Measurements from ENCODE around the gene ADAMTS7. TPM values are rescaled to one million over a fixed set of nuclear protein-coding genes. Genes with fewer than 3 reads are reported as not detected.
A peak's percentile ranks its signal among the peaks of the same experiment; 100 is the strongest.
"Not testable (repeated sequence)": the region's sequence is repeated elsewhere in the genome, so short reads cannot be mapped to it uniquely, and the experiment has no call there.

ADAMTS7 gene
- total and polyA plus RNA-seq, 2 donors (not counting 1 experiment from before 2014, with no cell fraction given) = 7.9 TPM

DNA sequence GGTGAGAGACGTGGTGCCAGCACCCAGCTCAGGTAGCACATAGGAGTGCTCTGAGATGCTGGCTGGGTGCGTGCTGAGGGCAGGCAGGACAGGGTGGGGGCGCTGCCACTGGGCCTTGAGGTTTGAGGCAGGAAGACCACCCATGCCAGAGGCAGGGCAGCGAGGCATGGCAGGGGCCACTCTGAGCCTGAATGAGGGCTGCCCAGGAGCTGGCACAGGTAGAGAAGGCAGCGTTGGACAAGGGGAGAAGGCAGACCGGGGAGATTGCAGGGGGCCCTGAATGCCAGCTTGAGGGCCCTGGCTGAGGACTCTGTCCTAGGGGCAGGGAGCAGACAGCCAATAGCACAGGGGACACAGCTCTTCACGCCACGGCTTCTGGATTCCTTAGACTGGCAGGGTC, 50.2 kb downstream of the ADAMTS7 start:
- Histone ChIP-seq H3K4me2 (ENCODE audit: extremely low read depth, insufficient read depth, low read length) (no peak overlapping the region), H2AFZ (ENCODE audit: low read length) (no peak overlapping the region), H3K4me1 (ENCODE audit: control insufficient read depth, extremely low read depth, insufficient read depth, low read length) (peaks cover 10% of the 10 kb centered on the region), H3K4me3 (replicated peaks in 1 of 4; ENCODE audit: control extremely low read depth in 1 of 4, insufficient read depth in 1 of 4, low read depth in 3 of 4, low read length in 4 of 4) (no peak overlapping the region), H3K9ac (ENCODE audit: insufficient read depth, low read length) (no peak overlapping the region), H3K27me3 (ENCODE audit: control insufficient read depth, insufficient read depth, low read length) (no peaks in the 10 kb centered on the region), H3K9me3 (ENCODE audit: control insufficient read depth, insufficient read depth, low read depth, low read length) (no peaks in the 10 kb centered on the region), H3K79me2 (ENCODE audit: control insufficient read depth, insufficient read depth, low read length) (no peaks in the 10 kb centered on the region), H4K20me1 (ENCODE audit: control insufficient read depth, extremely low read depth, insufficient read depth, low read length) (no peaks in the 10 kb centered on the region), H3K36me3 (ENCODE audit: control insufficient read depth, insufficient read depth, low read length) (no peaks in the 10 kb centered on the region), H3K27ac (ENCODE audit: insufficient read depth, low read length) (no peak overlapping the region)
- no peak for DNase-seq (ENCODE audit: low read depth in 2 of 2)
- TF ChIP-seq, protein P1, sequence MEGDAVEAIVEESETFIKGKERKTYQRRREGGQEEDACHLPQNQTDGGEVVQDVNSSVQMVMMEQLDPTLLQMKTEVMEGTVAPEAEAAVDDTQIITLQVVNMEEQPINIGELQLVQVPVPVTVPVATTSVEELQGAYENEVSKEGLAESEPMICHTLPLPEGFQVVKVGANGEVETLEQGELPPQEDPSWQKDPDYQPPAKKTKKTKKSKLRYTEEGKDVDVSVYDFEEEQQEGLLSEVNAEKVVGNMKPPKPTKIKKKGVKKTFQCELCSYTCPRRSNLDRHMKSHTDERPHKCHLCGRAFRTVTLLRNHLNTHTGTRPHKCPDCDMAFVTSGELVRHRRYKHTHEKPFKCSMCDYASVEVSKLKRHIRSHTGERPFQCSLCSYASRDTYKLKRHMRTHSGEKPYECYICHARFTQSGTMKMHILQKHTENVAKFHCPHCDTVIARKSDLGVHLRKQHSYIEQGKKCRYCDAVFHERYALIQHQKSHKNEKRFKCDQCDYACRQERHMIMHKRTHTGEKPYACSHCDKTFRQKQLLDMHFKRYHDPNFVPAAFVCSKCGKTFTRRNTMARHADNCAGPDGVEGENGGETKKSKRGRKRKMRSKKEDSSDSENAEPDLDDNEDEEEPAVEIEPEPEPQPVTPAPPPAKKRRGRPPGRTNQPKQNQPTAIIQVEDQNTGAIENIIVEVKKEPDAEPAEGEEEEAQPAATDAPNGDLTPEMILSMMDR (conservative IDR thresholded peaks at IDR 0.05 in 1 of 2, IDR thresholded peaks at IDR 0.05 in 1 of 2; ENCODE audit: low read depth in 1 of 2, low read length in 2 of 2) = no peak
- no peak for TF ChIP-seq EZH2 (IDR thresholded peaks at IDR 0.05; ENCODE audit: low read length, missing control alignments)

DNA sequence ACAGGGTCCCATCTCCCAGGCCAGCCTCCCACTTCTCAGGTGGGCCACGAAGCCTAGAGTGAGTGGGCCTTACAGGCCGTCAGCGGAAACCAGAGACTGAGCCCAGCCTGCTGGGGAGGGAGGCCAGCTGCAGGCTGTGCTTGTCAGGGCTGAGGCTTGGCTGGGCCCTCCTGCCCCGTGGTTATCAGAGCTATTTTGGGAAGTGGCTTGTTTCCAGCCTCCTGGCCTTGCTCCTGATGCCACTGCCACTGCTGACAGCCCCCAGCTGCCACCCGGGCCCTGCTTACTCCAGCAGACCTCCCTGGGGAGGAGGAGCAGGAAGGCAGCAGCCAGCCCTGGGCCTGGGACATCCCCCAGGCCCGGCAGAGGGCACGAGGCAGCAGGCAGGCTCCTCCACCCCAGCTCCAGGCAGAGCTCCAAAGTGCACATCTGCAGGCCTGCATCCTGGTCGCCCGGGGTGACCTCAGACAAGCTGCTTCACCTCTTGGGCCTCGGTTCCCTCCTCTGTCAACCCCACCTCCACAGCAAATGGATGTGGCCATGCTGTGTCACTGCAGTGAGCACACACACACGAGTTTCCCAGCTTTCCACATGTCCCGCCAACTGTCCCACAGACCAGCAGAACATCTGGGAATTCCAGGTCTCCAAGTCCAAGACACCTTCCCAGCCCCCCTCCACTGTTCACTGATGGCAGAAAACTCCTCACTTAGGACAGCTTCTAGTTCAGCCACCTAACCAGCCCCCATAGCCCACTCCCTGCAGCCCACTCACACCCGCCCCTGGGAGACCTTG, 51.0 kb downstream of the ADAMTS7 start:
- H2AFZ ChIP-seq (ENCODE audit: low read length); H3K79me2 ChIP-seq (ENCODE audit: control insufficient read depth, insufficient read depth, low read length); H3K4me2 ChIP-seq (ENCODE audit: extremely low read depth, insufficient read depth, low read length); H3K4me1 ChIP-seq (ENCODE audit: control insufficient read depth, extremely low read depth, insufficient read depth, low read length); H3K9ac ChIP-seq (ENCODE audit: insufficient read depth, low read length); H4K20me1 ChIP-seq (ENCODE audit: control insufficient read depth, extremely low read depth, insufficient read depth, low read length); H3K9me3 ChIP-seq (ENCODE audit: control insufficient read depth, insufficient read depth, low read depth, low read length); H3K27ac ChIP-seq (ENCODE audit: insufficient read depth, low read length); H3K36me3 ChIP-seq (ENCODE audit: control insufficient read depth, insufficient read depth, low read length); H3K27me3 ChIP-seq (ENCODE audit: control insufficient read depth, insufficient read depth, low read length); H3K4me3 ChIP-seq (replicated peaks in 1 of 4; ENCODE audit: control extremely low read depth in 1 of 4, insufficient read depth in 1 of 4, low read depth in 3 of 4, low read length in 4 of 4): not testable (repeated sequence)
- DNase-seq (ENCODE audit: low read depth in 2 of 2) = peak; percentile 55 to 82

DNA sequence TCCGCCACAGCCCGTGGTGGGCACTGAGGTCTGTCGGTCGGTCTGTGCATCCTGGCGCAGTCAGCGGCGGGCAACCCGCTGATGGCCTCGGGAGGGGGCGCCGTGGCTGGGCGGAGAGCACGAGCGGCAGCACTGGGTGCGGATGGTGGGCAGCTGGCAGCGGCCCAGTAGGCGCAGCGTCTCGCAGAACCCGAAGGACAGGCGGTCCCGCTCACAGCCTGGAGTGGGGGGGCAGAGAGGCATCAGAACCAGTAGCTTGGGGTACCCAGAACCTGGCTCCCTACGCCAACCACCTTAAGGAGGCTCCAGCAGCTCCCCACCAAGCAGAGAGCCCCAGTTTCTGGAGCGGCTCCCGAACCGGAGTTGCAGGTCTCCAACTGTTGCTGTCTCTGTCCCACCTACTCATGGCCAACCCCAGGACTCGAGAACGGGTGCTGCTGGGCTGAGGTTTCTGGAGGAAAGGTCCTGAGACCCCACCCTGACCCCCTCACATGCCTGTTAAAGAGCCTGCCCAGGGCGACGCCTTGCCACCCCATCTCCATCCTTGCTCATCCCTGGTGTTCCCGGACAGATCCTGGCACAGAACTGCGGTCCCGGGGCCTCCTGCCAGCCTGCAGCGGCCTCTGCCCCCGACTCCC, 51.8 kb downstream of the ADAMTS7 start:
- not testable (repeated sequence) for H3K4me2 ChIP-seq (ENCODE audit: extremely low read depth, insufficient read depth, low read length); H3K36me3 ChIP-seq (ENCODE audit: control insufficient read depth, insufficient read depth, low read length); H3K4me1 ChIP-seq (ENCODE audit: control insufficient read depth, extremely low read depth, insufficient read depth, low read length); H4K20me1 ChIP-seq (ENCODE audit: control insufficient read depth, extremely low read depth, insufficient read depth, low read length); H3K27me3 ChIP-seq (ENCODE audit: control insufficient read depth, insufficient read depth, low read length); H3K27ac ChIP-seq (ENCODE audit: insufficient read depth, low read length); H3K79me2 ChIP-seq (ENCODE audit: control insufficient read depth, insufficient read depth, low read length); H2AFZ ChIP-seq (ENCODE audit: low read length); DNase-seq (ENCODE audit: low read depth in 2 of 2); H3K4me3 ChIP-seq (replicated peaks in 1 of 4; ENCODE audit: control extremely low read depth in 1 of 4, insufficient read depth in 1 of 4, low read depth in 3 of 4, low read length in 4 of 4); H3K9me3 ChIP-seq (ENCODE audit: control insufficient read depth, insufficient read depth, low read depth, low read length)
- peak overlapping the region; percentile 16 for H3K9ac ChIP-seq (ENCODE audit: insufficient read depth, low read length)

DNA sequence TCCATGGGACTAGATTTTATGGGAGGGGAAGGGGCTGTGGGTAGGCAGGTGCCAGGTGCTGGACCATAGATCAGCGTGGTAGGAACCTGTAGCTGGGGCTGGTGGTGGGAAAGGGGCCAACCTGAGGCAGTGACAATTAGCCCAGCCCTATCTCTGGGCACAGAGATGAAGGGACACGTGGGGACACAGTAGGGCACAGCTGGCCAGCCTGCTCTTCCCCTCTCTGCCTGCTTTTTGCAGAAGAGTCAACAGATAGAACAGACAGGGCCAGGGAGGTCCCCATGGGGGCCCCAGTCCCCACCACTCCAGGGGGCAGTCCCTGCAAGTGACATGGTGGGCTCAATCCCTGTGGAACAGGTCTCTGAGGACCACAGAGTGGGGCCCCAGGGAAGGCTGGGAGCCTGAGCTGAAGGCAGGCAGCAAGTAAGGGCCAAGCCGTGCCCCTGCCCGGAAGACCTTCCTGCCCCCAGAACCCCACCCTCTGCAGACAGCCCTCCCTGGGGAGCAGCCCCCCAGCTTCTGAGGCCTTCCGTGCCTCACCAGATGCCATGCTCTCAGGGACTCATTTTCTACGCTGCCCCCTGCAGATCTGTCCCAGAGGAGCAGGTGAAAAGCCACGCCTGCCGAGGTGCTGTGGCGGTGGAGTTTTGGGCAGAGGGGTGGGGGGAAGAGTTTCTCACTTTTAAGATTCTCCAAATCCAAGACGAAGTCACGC, 52.6 kb downstream of the ADAMTS7 start:
- not testable (repeated sequence) for H3K4me2 ChIP-seq (ENCODE audit: extremely low read depth, insufficient read depth, low read length); H3K36me3 ChIP-seq (ENCODE audit: control insufficient read depth, insufficient read depth, low read length); H2AFZ ChIP-seq (ENCODE audit: low read length); H3K79me2 ChIP-seq (ENCODE audit: control insufficient read depth, insufficient read depth, low read length); H3K9ac ChIP-seq (ENCODE audit: insufficient read depth, low read length); H3K27ac ChIP-seq (ENCODE audit: insufficient read depth, low read length); H4K20me1 ChIP-seq (ENCODE audit: control insufficient read depth, extremely low read depth, insufficient read depth, low read length); H3K4me1 ChIP-seq (ENCODE audit: control insufficient read depth, extremely low read depth, insufficient read depth, low read length); DNase-seq (ENCODE audit: low read depth in 2 of 2); H3K4me3 ChIP-seq (replicated peaks in 1 of 4; ENCODE audit: control extremely low read depth in 1 of 4, insufficient read depth in 1 of 4, low read depth in 3 of 4, low read length in 4 of 4); H3K27me3 ChIP-seq (ENCODE audit: control insufficient read depth, insufficient read depth, low read length); H3K9me3 ChIP-seq (ENCODE audit: control insufficient read depth, insufficient read depth, low read depth, low read length)

DNA sequence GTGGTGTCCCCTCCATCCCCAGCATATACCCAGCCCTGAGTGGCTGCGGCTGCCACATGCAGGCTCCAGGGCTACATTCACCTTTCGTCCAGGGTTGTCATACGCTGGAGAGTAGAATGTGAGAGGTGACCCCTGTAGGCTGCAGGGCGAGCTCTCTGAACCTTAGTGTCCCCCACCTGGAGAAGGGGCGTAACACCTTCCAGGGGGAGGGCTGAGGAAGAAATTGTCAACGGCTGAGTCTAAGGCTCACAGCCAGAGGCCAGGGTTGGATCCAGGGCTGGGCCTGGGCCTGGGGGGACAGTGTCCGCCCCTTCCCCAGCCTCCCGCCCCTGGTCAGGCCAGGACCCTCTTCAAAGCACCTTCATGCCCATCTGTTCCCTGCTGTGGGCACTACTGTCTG, 53.2 kb downstream of the ADAMTS7 start:
- H2AFZ ChIP-seq (ENCODE audit: low read length); H3K27ac ChIP-seq (ENCODE audit: insufficient read depth, low read length); H3K9me3 ChIP-seq (ENCODE audit: control insufficient read depth, insufficient read depth, low read depth, low read length); H3K36me3 ChIP-seq (ENCODE audit: control insufficient read depth, insufficient read depth, low read length); DNase-seq (ENCODE audit: low read depth in 2 of 2); H3K4me2 ChIP-seq (ENCODE audit: extremely low read depth, insufficient read depth, low read length); H3K4me1 ChIP-seq (ENCODE audit: control insufficient read depth, extremely low read depth, insufficient read depth, low read length); H3K4me3 ChIP-seq (replicated peaks in 1 of 4; ENCODE audit: control extremely low read depth in 1 of 4, insufficient read depth in 1 of 4, low read depth in 3 of 4, low read length in 4 of 4); H4K20me1 ChIP-seq (ENCODE audit: control insufficient read depth, extremely low read depth, insufficient read depth, low read length); H3K9ac ChIP-seq (ENCODE audit: insufficient read depth, low read length); H3K27me3 ChIP-seq (ENCODE audit: control insufficient read depth, insufficient read depth, low read length); H3K79me2 ChIP-seq (ENCODE audit: control insufficient read depth, insufficient read depth, low read length): not testable (repeated sequence)

Data from fibroblast of lung (primary cell).